Measurements from ENCODE around the gene FRMD5.
"Not testable (repeated sequence)": the region's sequence is repeated elsewhere in the genome, so short reads cannot be mapped to it uniquely, and the experiment has no call there.

Gene FRMD5

GRCh38 chr15:44195151-44195740 lies at the start of gene FRMD5:
FRMD5 (minus strand) TSS chr15:44195271.
- H2AFZ ChIP-seq (ENCODE audit: low read length): peak within 1 kb of the TSS; percentile 96
- peak within 1 kb of the TSS; percentile 71 for H3K4me3 ChIP-seq (ENCODE audit: low read length)
- no peaks in the 10 kb centered on the region for H3K9me3 ChIP-seq (replicated peaks; ENCODE audit: insufficient read depth, low read length)
- H3K36me3 ChIP-seq (replicated peaks; ENCODE audit: insufficient read depth, low read length): no peaks in the 10 kb centered on the region
- peaks cover 6% of the 10 kb centered on the region; the same call in 1 of the 2 replicates for H4K20me1 ChIP-seq (ENCODE audit: insufficient read depth, low read length)
- peak within 1 kb of the TSS; percentile 98 for H3K4me2 ChIP-seq (ENCODE audit: low read depth, low read length)
- H3K79me2 ChIP-seq (ENCODE audit: low read length): no peaks in the 10 kb centered on the region
- peaks cover 14% of the 10 kb centered on the region for H3K27me3 ChIP-seq (replicated peaks; ENCODE audit: insufficient read depth, low read length)
- no peak within 1 kb of the TSS for H3K27ac ChIP-seq (ENCODE audit: low read length)
- peak; percentile 95 for DNase-seq
- peaks cover 18% of the 10 kb centered on the region; the same call in 1 of the 2 replicates for H3K4me1 ChIP-seq (ENCODE audit: low read length)
- no peaks in the 10 kb centered on the region for H3K9me2 ChIP-seq (replicated peaks; ENCODE audit: insufficient read depth, low read length)
- H3F3A ChIP-seq (ENCODE audit: insufficient read depth, low read length): peaks cover 12% of the 10 kb centered on the region; the same call in 1 of the 2 replicates
- TF ChIP-seq EZH2phosphoT487 (IDR thresholded peaks at IDR 0.05; ENCODE audit: low read length) (no peak), CTCF (IDR thresholded peaks at IDR 0.05; ENCODE audit: low read length) (peak; percentile 34), EZH2 (optimal IDR thresholded peaks at IDR 0.05; ENCODE audit: low read depth, low read length) (no peak)
- peak within 1 kb of the TSS; percentile 24; the same call in 1 of the 2 replicates for H3K9ac ChIP-seq (ENCODE audit: low read length)

- Histone ChIP-seq H3F3A (ENCODE audit: insufficient read depth, low read length) (no peaks in the 10 kb centered on the region), H3K36me3 (replicated peaks; ENCODE audit: insufficient read depth, low read length) (no peaks in the 10 kb centered on the region), H3K27me3 (replicated peaks; ENCODE audit: insufficient read depth, low read length) (no peaks in the 10 kb centered on the region), H3K4me2 (ENCODE audit: low read depth, low read length) (no peak overlapping the region), H3K9ac (ENCODE audit: low read length) (no peak overlapping the region), H2AFZ (ENCODE audit: low read length) (no peak overlapping the region), H3K79me2 (ENCODE audit: low read length) (no peaks in the 10 kb centered on the region), H3K9me2 (replicated peaks; ENCODE audit: insufficient read depth, low read length) (no peaks in the 10 kb centered on the region), H3K4me1 (ENCODE audit: low read length) (no peaks in the 10 kb centered on the region), H3K9me3 (replicated peaks; ENCODE audit: insufficient read depth, low read length) (no peaks in the 10 kb centered on the region), H4K20me1 (ENCODE audit: insufficient read depth, low read length) (no peaks in the 10 kb centered on the region), H3K4me3 (ENCODE audit: low read length) (no peak overlapping the region), H3K27ac (ENCODE audit: low read length) (no peak overlapping the region)
- DNase-seq: no peak
- no peak for TF ChIP-seq EZH2phosphoT487 (IDR thresholded peaks at IDR 0.05; ENCODE audit: low read length)
Measured at GRCh38 chr15:44243829-44244228, 48.8 kb upstream of the FRMD5 start.

GRCh38 chr15:44243141-44243540 lies 48.1 kb upstream of the FRMD5 start:
- Histone ChIP-seq H3K9ac (ENCODE audit: low read length) (no peak overlapping the region), H3K9me2 (replicated peaks; ENCODE audit: insufficient read depth, low read length) (no peaks in the 10 kb centered on the region), H3K9me3 (replicated peaks; ENCODE audit: insufficient read depth, low read length) (no peaks in the 10 kb centered on the region), H3K4me3 (ENCODE audit: low read length) (no peak overlapping the region), H3K4me1 (ENCODE audit: low read length) (no peaks in the 10 kb centered on the region), H3F3A (ENCODE audit: insufficient read depth, low read length) (no peaks in the 10 kb centered on the region), H3K79me2 (ENCODE audit: low read length) (no peaks in the 10 kb centered on the region), H3K27ac (ENCODE audit: low read length) (no peak overlapping the region), H4K20me1 (ENCODE audit: insufficient read depth, low read length) (no peaks in the 10 kb centered on the region), H2AFZ (ENCODE audit: low read length) (no peak overlapping the region), H3K4me2 (ENCODE audit: low read depth, low read length) (no peak overlapping the region), H3K27me3 (replicated peaks; ENCODE audit: insufficient read depth, low read length) (no peaks in the 10 kb centered on the region), H3K36me3 (replicated peaks; ENCODE audit: insufficient read depth, low read length) (no peaks in the 10 kb centered on the region)
- no peak for DNase-seq
- no peak for TF ChIP-seq EZH2phosphoT487 (IDR thresholded peaks at IDR 0.05; ENCODE audit: low read length)

GRCh38 chr15:44231842-44232241 lies 36.8 kb upstream of the FRMD5 start:
- Histone ChIP-seq H3K9ac (ENCODE audit: low read length) (no peak overlapping the region), H4K20me1 (ENCODE audit: insufficient read depth, low read length) (no peaks in the 10 kb centered on the region), H3K9me3 (replicated peaks; ENCODE audit: insufficient read depth, low read length) (no peaks in the 10 kb centered on the region), H3K79me2 (ENCODE audit: low read length) (no peaks in the 10 kb centered on the region), H3K27ac (ENCODE audit: low read length) (no peak overlapping the region), H3K27me3 (replicated peaks; ENCODE audit: insufficient read depth, low read length) (no peaks in the 10 kb centered on the region), H3K4me3 (ENCODE audit: low read length) (no peak overlapping the region), H3K36me3 (replicated peaks; ENCODE audit: insufficient read depth, low read length) (no peaks in the 10 kb centered on the region), H3K4me2 (ENCODE audit: low read depth, low read length) (no peak overlapping the region), H3K9me2 (replicated peaks; ENCODE audit: insufficient read depth, low read length) (no peaks in the 10 kb centered on the region), H3K4me1 (ENCODE audit: low read length) (no peaks in the 10 kb centered on the region), H3F3A (ENCODE audit: insufficient read depth, low read length) (no peaks in the 10 kb centered on the region), H2AFZ (ENCODE audit: low read length) (no peak overlapping the region)
- TF ChIP-seq CTCF (IDR thresholded peaks at IDR 0.05; ENCODE audit: low read length) (no peak), EZH2 (optimal IDR thresholded peaks at IDR 0.05; ENCODE audit: low read depth, low read length) (no peak), EZH2phosphoT487 (IDR thresholded peaks at IDR 0.05; ENCODE audit: low read length) (no peak)
- no peak for DNase-seq

- H3K36me3 ChIP-seq (replicated peaks; ENCODE audit: insufficient read depth, low read length); DNase-seq; H3K4me3 ChIP-seq (ENCODE audit: low read length); H3F3A ChIP-seq (ENCODE audit: insufficient read depth, low read length); H3K79me2 ChIP-seq (ENCODE audit: low read length); H3K4me2 ChIP-seq (ENCODE audit: low read depth, low read length); H2AFZ ChIP-seq (ENCODE audit: low read length); H3K27ac ChIP-seq (ENCODE audit: low read length); H3K4me1 ChIP-seq (ENCODE audit: low read length); H4K20me1 ChIP-seq (ENCODE audit: insufficient read depth, low read length); H3K9ac ChIP-seq (ENCODE audit: low read length); H3K27me3 ChIP-seq (replicated peaks; ENCODE audit: insufficient read depth, low read length); H3K9me3 ChIP-seq (replicated peaks; ENCODE audit: insufficient read depth, low read length); H3K9me2 ChIP-seq (replicated peaks; ENCODE audit: insufficient read depth, low read length): not testable (repeated sequence)
Measured at GRCh38 chr15:44229301-44229700, 34.2 kb upstream of the FRMD5 start.

All from MM.1S (cell line).